HFFc6 (cell line): ENCODE data around the gene TTF1. TPM values are rescaled to one million over a fixed set of nuclear protein-coding genes. Genes with fewer than 3 reads are reported as not detected.
A peak's percentile ranks its signal among the peaks of the same experiment; 100 is the strongest.

Source experiments
- DNase-seq: peaks from one replicate; pipeline ENCODE4 v3.0.0-alpha.2; 2018
- H3K27ac Mint-ChIP-seq: 2 replicates; pipeline ENCODE4 v1.8.0; 2020; ENCODE audit warnings: mild to moderate bottlenecking, mixed read lengths
- H3K27me3 Mint-ChIP-seq: 2 replicates; pipeline ENCODE4 v1.8.0; 2021; ENCODE audit warnings: mild to moderate bottlenecking, moderate library complexity, mixed read lengths; ENCODE audit not compliant: insufficient read depth
- H3K36me3 Mint-ChIP-seq: 2 replicates; pipeline ENCODE4 v1.8.0; 2021; ENCODE audit warnings: low read depth, mixed read lengths
- H3K4me1 Mint-ChIP-seq: 2 replicates; pipeline ENCODE4 v1.8.0; 2020; ENCODE audit warnings: low read depth, mixed read lengths
- H3K4me3 Mint-ChIP-seq: 2 replicates; pipeline ENCODE4 v1.8.0; 2020; ENCODE audit warnings: mild to moderate bottlenecking, moderate library complexity, mixed read lengths
- H3K9me3 Mint-ChIP-seq: 2 replicates; pipeline ENCODE4 v1.8.0; 2020; ENCODE audit warnings: mild to moderate bottlenecking, mixed read lengths
- CTCF ChIP-seq: fragments of 200-600 bp; sonication (generic); IDR thresholded peaks from 2 replicates; pipeline ENCODE4 v1.5.0; 2021; ENCODE audit warnings: antibody characterized with exemption, mild to moderate bottlenecking
- total RNA-seq, 6 experiments: library from RNA; stranded (reverse); fragmentation: NEBNext Ultra II Directional; extraction: Animal tissue kit (Norgen Biotek cat#: 25700); gene quantifications; 2 replicates in 1 of 6; 3 replicates in 5 of 6; pipeline ENCODE4 v1.2.3, GENCODE V29; 2021

The TTF1 gene
- total RNA-seq, 6 experiments from 2014 or later, result 8.5 to 11.7 (median 10.4) TPM

DNA sequence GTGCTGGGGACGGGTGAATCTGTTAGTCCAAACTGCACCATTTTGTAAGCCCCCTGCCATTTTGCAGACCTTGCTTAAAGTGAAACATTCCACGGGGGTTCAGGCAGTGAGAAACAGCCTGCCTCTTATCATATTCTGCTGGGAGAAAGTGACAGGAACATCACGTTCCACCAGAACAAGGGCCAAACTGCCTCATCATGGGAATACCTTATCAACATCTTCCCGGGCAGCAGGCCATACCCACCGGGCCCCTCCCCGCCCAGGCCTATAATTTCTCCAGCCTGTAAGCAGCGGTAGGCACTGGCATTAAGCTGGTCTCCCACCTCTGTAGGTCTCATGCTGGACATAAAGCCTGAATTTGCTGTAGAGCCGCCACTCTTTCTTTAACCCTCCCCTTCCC is 1.9 kb upstream of the TTF1 start:
- no peak overlapping the region for H3K4me3 Mint-ChIP-seq
- no peak overlapping the region for H3K27ac Mint-ChIP-seq
- TF ChIP-seq CTCF, result no peak
- H3K4me1 Mint-ChIP-seq, result peaks cover 33% of the 10 kb centered on the region
- H3K9me3 Mint-ChIP-seq, result no peaks in the 10 kb centered on the region
- H3K36me3 Mint-ChIP-seq, result no peaks in the 10 kb centered on the region
- DNase-seq, result no peak
- H3K27me3 Mint-ChIP-seq, result peaks cover 11% of the 10 kb centered on the region

DNA sequence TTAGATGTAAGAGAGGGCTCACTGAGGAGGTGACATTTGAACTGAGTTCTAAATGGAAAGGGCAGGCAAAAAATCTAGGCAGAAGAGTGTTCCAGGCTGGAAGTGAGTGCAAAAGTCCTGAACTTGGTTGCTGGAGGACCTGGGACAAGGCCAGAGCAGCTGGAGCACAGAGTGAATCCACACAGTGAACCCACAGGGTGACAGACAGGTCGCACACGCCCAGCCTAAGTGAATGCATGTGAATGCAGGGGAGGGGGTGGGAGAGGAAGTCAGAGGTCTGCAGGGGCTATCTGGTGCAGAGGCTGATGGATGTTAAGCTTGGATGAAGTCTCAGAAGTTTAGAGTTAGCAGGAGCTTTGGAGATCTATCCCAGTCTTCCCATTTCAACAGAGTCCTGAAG is 556 bp upstream of the TTF1 start:
- no peaks in the 10 kb centered on the region for H3K9me3 Mint-ChIP-seq
- peak overlapping the region; percentile 92 for H3K4me3 Mint-ChIP-seq
- H3K27ac Mint-ChIP-seq, result peak overlapping the region; percentile 87

DNA sequence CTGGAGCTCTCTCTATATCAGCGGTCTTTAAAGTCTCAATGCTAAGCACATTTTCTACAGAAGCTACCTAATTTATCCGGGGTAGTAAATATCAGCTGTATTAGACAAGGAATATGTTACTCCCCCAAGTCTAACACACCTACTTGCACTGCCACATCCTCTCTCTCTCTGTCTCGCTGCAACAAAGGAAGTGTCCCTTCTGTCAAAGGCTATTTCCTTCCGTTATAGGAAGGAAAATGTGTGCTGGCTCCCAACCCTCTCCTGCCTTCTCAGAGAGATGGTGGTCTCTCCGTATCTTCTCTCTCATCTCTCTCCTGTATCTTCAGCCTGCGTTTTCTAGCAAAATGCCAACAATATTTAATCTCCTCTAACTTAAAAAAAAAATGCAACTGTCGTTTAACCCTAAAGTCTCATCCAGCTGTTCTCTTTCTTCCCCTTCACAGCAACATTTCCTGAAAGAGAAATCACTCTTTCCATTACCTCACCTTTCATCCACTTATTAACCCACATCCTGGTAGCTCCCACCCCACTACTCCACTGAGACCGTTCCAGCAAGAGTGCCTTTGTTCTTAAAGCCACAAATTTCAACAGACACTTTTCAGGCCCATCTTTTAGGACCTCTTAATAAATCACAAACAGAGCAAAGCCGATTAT is 2.3 kb downstream of the TTF1 start:
- peaks cover 24% of the 10 kb centered on the region for H3K4me1 Mint-ChIP-seq
- no peak overlapping the region for H3K27ac Mint-ChIP-seq
- TF ChIP-seq CTCF, result no peak
- H3K36me3 Mint-ChIP-seq, result peaks cover 23% of the 10 kb centered on the region
- H3K9me3 Mint-ChIP-seq, result no peaks in the 10 kb centered on the region
- no peak for DNase-seq
- H3K27me3 Mint-ChIP-seq, result peaks cover under 1% of the 10 kb centered on the region; the same call in 1 of the 2 replicates
- no peak overlapping the region for H3K4me3 Mint-ChIP-seq

More for the DNA sequence above, 556 bp upstream of the TTF1 start:
- Mint-ChIP-seq H3K27me3 (peaks cover 11% of the 10 kb centered on the region), H3K36me3 (peaks cover 5% of the 10 kb centered on the region; the same call in 1 of the 2 replicates), H3K4me1 (peaks cover 33% of the 10 kb centered on the region)
- TF ChIP-seq CTCF, result no peak
- no peak for DNase-seq

- H3K27me3 Mint-ChIP-seq, result no peaks in the 10 kb centered on the region; the same call in 1 of the 2 replicates
- peaks cover 23% of the 10 kb centered on the region for H3K36me3 Mint-ChIP-seq
- DNase-seq, result no peak
- no peak for TF ChIP-seq CTCF
- no peak overlapping the region for H3K27ac Mint-ChIP-seq
- H3K9me3 Mint-ChIP-seq, result no peaks in the 10 kb centered on the region
- H3K4me1 Mint-ChIP-seq, result peaks cover 19% of the 10 kb centered on the region
- H3K4me3 Mint-ChIP-seq, result no peak overlapping the region
Measured at GRCh38 chr9:132401824-132402223, 4.8 kb downstream of the TTF1 start.

- Mint-ChIP-seq H3K4me1 (no peaks in the 10 kb centered on the region), H3K27me3 (peaks cover 2% of the 10 kb centered on the region; the same call in 1 of the 2 replicates), H3K36me3 (peaks cover 17% of the 10 kb centered on the region), H3K27ac (no peak overlapping the region), H3K9me3 (no peaks in the 10 kb centered on the region), H3K4me3 (no peak overlapping the region)
- TF ChIP-seq CTCF, result no peak
- no peak for DNase-seq
Measured at GRCh38 chr9:132395560-132395959, 11.1 kb downstream of the TTF1 start.
